Measurements from ENCODE around the gene KLF16.
"Not testable (repeated sequence)": the region's sequence is repeated elsewhere in the genome, so short reads cannot be mapped to it uniquely, and the experiment has no call there.

KLF16 gene

GRCh38 chr19:1882786-1883692 is 19.7 kb upstream of the KLF16 start:
- TF ChIP-seq, protein P1, sequence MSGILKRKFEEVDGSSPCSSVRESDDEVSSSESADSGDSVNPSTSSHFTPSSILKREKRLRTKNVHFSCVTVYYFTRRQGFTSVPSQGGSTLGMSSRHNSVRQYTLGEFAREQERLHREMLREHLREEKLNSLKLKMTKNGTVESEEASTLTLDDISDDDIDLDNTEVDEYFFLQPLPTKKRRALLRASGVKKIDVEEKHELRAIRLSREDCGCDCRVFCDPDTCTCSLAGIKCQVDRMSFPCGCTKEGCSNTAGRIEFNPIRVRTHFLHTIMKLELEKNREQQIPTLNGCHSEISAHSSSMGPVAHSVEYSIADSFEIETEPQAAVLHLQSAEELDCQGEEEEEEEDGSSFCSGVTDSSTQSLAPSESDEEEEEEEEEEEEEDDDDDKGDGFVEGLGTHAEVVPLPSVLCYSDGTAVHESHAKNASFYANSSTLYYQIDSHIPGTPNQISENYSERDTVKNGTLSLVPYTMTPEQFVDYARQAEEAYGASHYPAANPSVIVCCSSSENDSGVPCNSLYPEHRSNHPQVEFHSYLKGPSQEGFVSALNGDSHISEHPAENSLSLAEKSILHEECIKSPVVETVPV (CRISPR knock-in tag; IDR thresholded peaks at IDR 0.05): no peak
- TF ChIP-seq GLIS3 (CRISPR knock-in tag; IDR thresholded peaks at IDR 0.05) (no peak), ARNTL (CRISPR knock-in tag; IDR thresholded peaks at IDR 0.05; ENCODE audit: borderline replicate concordance, low read depth) (no peak), TCF4 (CRISPR knock-in tag; IDR thresholded peaks at IDR 0.05; ENCODE audit: borderline replicate concordance) (no peak), ZFP3 (CRISPR knock-in tag; IDR thresholded peaks at IDR 0.05) (no peak), SNAI2 (CRISPR knock-in tag; IDR thresholded peaks at IDR 0.05) (no peak), ZNF70 (CRISPR knock-in tag; IDR thresholded peaks at IDR 0.05) (no peak), RARB (CRISPR knock-in tag; IDR thresholded peaks at IDR 0.05) (no peak)
- TF ChIP-seq, protein P2, sequence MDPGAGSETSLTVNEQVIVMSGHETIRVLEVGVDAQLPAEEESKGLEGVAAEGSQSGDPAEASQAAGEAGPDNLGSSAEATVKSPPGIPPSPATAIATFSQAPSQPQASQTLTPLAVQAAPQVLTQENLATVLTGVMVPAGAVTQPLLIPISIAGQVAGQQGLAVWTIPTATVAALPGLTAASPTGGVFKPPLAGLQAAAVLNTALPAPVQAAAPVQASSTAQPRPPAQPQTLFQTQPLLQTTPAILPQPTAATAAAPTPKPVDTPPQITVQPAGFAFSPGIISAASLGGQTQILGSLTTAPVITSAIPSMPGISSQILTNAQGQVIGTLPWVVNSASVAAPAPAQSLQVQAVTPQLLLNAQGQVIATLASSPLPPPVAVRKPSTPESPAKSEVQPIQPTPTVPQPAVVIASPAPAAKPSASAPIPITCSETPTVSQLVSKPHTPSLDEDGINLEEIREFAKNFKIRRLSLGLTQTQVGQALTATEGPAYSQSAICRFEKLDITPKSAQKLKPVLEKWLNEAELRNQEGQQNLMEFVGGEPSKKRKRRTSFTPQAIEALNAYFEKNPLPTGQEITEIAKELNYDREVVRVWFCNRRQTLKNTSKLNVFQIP (CRISPR knock-in tag; IDR thresholded peaks at IDR 0.05; ENCODE audit: borderline replicate concordance, low read depth): no peak
- TF ChIP-seq, protein P3, sequence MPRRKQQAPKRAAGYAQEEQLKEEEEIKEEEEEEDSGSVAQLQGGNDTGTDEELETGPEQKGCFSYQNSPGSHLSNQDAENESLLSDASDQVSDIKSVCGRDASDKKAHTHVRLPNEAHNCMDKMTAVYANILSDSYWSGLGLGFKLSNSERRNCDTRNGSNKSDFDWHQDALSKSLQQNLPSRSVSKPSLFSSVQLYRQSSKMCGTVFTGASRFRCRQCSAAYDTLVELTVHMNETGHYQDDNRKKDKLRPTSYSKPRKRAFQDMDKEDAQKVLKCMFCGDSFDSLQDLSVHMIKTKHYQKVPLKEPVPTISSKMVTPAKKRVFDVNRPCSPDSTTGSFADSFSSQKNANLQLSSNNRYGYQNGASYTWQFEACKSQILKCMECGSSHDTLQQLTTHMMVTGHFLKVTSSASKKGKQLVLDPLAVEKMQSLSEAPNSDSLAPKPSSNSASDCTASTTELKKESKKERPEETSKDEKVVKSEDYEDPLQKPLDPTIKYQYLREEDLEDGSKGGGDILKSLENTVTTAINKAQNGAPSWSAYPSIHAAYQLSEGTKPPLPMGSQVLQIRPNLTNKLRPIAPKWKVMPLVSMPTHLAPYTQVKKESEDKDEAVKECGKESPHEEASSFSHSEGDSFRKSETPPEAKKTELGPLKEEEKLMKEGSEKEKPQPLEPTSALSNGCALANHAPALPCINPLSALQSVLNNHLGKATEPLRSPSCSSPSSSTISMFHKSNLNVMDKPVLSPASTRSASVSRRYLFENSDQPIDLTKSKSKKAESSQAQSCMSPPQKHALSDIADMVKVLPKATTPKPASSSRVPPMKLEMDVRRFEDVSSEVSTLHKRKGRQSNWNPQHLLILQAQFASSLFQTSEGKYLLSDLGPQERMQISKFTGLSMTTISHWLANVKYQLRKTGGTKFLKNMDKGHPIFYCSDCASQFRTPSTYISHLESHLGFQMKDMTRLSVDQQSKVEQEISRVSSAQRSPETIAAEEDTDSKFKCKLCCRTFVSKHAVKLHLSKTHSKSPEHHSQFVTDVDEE (CRISPR knock-in tag; IDR thresholded peaks at IDR 0.05): no peak
- ATAC-seq: no peak

DNA sequence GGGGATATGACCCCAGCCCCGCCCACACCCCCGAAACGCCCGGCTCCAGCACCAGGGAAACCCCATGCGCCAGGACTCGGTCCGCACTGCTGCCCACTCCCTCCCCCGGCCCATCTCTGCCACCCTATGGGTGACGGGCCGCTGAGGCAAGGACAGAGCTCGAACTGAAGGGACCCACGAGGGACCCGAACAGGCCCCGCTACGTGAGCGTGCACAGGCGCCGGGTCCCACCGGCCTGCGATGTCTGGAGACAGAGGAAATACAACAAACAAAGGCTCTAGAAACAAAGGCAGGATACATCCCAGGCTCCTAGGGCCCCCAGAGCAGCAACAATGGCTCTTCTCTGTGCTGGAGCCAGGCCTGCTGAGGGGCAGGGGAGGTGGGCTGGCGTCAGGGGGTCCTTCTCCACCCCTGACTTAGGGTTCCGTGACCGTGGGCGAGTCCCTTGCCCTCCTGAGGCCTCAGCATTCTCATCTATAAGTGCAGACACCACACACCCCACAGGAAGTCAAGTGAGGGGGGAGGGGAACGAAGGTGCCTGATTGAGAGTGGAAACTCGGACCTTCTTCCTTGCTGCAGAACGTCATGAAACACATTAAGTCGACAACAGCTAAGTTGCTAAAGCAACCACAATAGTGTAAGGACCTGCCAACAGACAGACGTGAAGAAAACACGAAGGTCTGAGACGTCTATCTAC is 18.9 kb upstream of the KLF16 start:
- ATAC-seq: no peak
- TF ChIP-seq PPARA (CRISPR knock-in tag; IDR thresholded peaks at IDR 0.05; ENCODE audit: borderline replicate concordance) (no peak), ZNF565 (CRISPR knock-in tag; conservative IDR thresholded peaks at IDR 0.05; ENCODE audit: low read depth) (no peak), SNAI2 (CRISPR knock-in tag; IDR thresholded peaks at IDR 0.05) (no peak), GLIS3 (CRISPR knock-in tag; IDR thresholded peaks at IDR 0.05) (no peak), ARNTL (CRISPR knock-in tag; IDR thresholded peaks at IDR 0.05; ENCODE audit: borderline replicate concordance, low read depth) (no peak), ZFP30 (CRISPR knock-in tag; IDR thresholded peaks at IDR 0.05) (no peak), OSR1 (CRISPR knock-in tag; IDR thresholded peaks at IDR 0.05) (no peak), ISL1 (CRISPR knock-in tag; IDR thresholded peaks at IDR 0.05) (no peak), ZFP3 (CRISPR knock-in tag; IDR thresholded peaks at IDR 0.05) (no peak), ESRRG (CRISPR knock-in tag; IDR thresholded peaks at IDR 0.05) (no peak), CSDC2 (CRISPR knock-in tag; IDR thresholded peaks at IDR 0.05) (no peak), TCF4 (CRISPR knock-in tag; IDR thresholded peaks at IDR 0.05; ENCODE audit: borderline replicate concordance) (no peak), RARB (CRISPR knock-in tag; IDR thresholded peaks at IDR 0.05) (no peak), ZNF8 (CRISPR knock-in tag; IDR thresholded peaks at IDR 0.05) (no peak), ZC3H10 (CRISPR knock-in tag; IDR thresholded peaks at IDR 0.05) (no peak)
- TF ChIP-seq, protein P4, sequence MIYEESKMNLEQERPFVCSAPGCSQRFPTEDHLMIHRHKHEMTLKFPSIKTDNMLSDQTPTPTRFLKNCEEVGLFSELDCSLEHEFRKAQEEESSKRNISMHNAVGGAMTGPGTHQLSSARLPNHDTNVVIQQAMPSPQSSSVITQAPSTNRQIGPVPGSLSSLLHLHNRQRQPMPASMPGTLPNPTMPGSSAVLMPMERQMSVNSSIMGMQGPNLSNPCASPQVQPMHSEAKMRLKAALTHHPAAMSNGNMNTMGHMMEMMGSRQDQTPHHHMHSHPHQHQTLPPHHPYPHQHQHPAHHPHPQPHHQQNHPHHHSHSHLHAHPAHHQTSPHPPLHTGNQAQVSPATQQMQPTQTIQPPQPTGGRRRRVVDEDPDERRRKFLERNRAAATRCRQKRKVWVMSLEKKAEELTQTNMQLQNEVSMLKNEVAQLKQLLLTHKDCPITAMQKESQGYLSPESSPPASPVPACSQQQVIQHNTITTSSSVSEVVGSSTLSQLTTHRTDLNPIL (CRISPR knock-in tag; IDR thresholded peaks at IDR 0.05; ENCODE audit: low read depth): no peak

GRCh38 chr19:1881393-1882088 is 18.2 kb upstream of the KLF16 start:
- ATAC-seq: not testable (repeated sequence)
